Measurements from ENCODE around the gene MTCL3.

MTCL3 gene

DNA sequence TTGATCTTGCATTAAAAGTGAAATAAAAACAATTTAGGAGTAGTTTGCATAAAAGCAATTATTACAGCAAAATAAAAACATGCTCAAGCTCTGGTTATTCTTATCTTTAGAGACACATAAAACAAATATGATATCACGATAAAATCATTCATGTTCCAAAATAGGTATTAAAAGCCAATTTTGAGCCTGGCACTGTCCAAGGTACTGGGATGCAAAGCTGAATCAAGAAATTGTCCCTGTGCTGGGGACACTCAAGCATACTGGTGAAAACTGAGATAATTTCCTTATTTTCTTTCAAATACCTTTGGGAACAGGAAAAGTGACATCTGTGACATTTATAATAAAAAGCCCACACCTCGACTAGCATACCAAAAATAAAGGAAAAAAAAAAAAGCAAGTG lies 931 bp upstream of the MTCL3 start:
- Mint-ChIP-seq H3K4me1 (peaks cover 10 to 15% (median 13%) of the 10 kb centered on the region in 3 donors), H3K27ac (no peak overlapping the region), H3K4me3 (no peak overlapping the region), H3K27me3 (peaks cover 35% of the 10 kb centered on the region), H3K9me3 (no peaks in the 10 kb centered on the region), H3K36me3 (no peaks in the 10 kb centered on the region)

DNA sequence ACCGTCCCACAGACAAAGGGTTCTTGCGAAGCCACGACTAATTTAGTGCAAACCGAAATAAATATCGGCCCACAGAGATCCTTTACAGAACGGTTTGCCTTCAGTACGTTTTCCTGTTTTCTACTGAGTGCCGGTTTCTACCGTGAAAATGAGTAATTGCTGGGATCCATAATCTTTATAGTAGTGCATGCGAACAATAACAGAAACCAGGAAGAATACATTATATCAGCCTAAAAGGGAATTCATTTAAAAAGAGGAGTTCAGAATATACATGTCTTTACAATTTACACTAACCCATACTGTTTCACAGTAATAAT lies 292 bp upstream of the MTCL3 start:
- H3K36me3 Mint-ChIP-seq = no peaks in the 10 kb centered on the region
- H3K27me3 Mint-ChIP-seq = peaks cover 35% of the 10 kb centered on the region
- H3K9me3 Mint-ChIP-seq = no peaks in the 10 kb centered on the region
- no peak overlapping the region for H3K27ac Mint-ChIP-seq
- H3K4me3 Mint-ChIP-seq = peak overlapping the region in 3 of 4 donors; percentile 26 to 60 (median 52)
- peaks cover 15 to 18% (median 17%) of the 10 kb centered on the region in 3 donors for H3K4me1 Mint-ChIP-seq

DNA sequence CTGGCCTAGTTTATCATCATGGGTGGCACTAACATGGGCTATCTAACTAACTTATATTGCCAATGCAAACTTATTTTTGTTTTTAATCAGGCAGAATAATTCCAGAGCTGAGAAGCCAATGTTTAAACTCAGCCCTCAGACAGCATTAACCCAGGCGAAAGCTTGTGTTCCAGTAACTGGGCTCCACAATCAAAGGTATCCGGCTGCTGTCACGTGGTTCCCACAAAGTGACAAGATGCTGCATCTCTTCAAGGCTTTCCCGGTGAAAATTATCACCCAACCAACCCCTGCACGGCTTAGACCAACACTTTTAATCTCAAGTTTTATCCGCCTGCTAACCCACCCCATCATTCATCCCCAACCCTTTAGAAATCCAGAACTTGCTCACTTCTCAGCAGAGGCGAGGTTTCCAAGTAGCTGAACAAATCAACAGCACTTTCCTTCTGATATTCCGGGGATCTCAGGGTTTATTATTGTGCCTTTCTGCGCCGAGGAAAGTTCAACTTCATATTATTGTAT lies 885 bp downstream of the MTCL3 start:
- peaks cover 16 to 19% (median 18%) of the 10 kb centered on the region in 3 donors for H3K4me1 Mint-ChIP-seq
- H3K4me3 Mint-ChIP-seq = peak overlapping the region in 1 of 4 donors; percentile 30
- no peaks in the 10 kb centered on the region for H3K9me3 Mint-ChIP-seq
- no peaks in the 10 kb centered on the region for H3K36me3 Mint-ChIP-seq
- no peak overlapping the region for H3K27ac Mint-ChIP-seq
- H3K27me3 Mint-ChIP-seq = peaks cover 29% of the 10 kb centered on the region

DNA sequence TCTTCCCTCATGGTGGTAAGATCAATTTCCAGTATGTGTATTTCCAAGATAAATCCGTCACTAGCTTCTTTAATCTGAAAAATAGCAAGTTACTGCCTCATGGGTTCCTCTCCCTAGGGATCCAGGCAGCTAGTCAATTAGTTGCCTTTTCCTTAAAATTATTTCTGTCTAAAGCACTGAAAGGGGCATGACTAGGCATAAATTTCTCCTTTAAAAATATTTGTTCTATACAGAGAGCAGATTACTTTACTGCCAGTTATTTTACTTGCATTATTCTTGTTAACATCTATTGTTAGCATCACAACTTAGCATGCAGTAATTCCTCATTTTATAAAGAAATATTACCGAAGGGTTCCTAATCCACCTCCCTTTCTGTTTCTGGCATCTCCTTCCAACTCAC lies 1.4 kb downstream of the MTCL3 start:
- H3K27ac Mint-ChIP-seq = no peak overlapping the region
- peak overlapping the region in 1 of 4 donors; percentile 30 for H3K4me3 Mint-ChIP-seq
- H3K27me3 Mint-ChIP-seq = peaks cover 26% of the 10 kb centered on the region
- H3K9me3 Mint-ChIP-seq = no peaks in the 10 kb centered on the region
- no peaks in the 10 kb centered on the region for H3K36me3 Mint-ChIP-seq
- peaks cover 16 to 19% (median 18%) of the 10 kb centered on the region in 3 donors for H3K4me1 Mint-ChIP-seq

DNA sequence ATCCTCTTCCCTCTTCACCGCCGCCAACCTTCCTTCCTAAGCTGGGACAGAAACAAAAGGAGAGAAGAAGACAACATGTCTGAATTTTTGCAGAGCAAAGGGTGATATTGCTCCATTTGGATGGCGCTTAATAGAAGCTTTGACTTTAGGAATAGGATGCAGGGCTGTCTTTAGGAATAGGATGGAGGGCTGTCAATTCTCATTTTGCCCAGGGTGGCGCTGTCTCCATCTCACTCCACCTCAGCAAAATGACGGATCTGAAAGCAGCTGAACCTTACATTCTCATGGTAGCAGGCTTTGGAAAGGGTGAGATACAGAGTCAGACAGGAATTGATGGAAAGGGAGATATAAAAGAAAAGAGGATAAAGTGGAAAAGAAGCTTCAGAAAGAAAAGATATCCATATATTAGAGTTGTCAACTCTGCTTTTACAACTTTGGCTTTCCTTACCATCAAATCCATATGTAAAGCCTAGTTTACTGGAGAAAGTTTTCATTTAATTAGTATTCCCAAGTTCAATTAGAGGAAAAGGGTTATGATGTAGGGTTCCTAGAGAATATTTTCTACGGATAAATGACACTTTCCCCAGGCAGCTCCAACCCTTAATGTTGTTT lies 2.4 kb downstream of the MTCL3 start:
- Mint-ChIP-seq H3K9me3 (no peaks in the 10 kb centered on the region), H3K4me3 (peak overlapping the region; percentile 90 to 94 (median 94)), H3K4me1 (peaks cover 16 to 19% (median 18%) of the 10 kb centered on the region in 3 donors), H3K27ac (peak overlapping the region in 2 of 3 donors; percentile 8 to 90), H3K36me3 (no peaks in the 10 kb centered on the region), H3K27me3 (peaks cover 25% of the 10 kb centered on the region)

DNA sequence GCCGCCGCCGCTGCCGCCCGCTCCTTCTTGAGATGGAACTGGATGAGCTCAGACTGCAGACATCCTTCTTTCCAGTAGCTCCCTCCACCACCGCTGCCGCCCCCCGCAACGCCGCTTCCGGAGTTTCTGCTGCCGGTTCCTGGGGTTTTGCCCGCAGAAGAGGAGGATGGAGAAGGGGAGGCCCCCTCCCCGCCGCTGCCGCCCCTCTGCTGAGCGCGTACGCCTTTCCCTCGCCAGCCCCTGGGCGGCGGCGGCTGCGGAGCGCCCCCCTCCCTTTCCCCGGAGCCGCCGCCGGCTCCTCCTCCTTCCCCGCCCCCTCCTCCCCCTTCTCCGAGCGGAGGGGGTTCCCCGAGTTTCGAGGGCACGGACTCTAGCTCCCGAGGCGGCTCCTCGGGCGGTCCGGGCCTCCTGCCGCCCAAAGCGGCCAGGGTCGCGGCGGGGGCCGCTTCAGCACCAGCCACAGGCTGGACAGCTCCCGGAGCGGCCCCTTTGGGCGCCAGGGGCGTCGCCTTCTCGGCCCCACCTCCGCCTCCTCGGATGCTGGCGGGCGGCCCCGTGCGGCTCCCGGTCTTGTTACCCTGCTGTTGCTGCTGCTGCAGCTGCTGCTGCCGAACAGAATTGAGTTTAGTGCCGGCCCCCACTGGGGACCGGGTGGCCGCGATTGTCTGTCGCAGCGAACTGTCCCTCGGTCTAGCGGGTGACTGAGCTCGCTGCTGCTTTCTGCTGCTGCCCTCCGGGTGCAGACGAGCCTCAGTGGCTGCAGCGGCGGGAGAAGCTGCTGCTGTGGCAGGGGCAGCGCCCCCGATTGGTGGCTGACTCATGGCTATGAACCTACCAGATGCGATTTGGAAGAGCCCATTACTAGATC lies 3.1 kb downstream of the MTCL3 start:
- peak overlapping the region in 2 of 3 donors; percentile 8 to 90 for H3K27ac Mint-ChIP-seq
- peaks cover 20% of the 10 kb centered on the region for H3K27me3 Mint-ChIP-seq
- H3K36me3 Mint-ChIP-seq = no peaks in the 10 kb centered on the region
- H3K9me3 Mint-ChIP-seq = no peaks in the 10 kb centered on the region
- H3K4me1 Mint-ChIP-seq = peaks cover 16 to 19% (median 18%) of the 10 kb centered on the region in 3 donors
- peak overlapping the region; percentile 90 to 94 (median 94) for H3K4me3 Mint-ChIP-seq

DNA sequence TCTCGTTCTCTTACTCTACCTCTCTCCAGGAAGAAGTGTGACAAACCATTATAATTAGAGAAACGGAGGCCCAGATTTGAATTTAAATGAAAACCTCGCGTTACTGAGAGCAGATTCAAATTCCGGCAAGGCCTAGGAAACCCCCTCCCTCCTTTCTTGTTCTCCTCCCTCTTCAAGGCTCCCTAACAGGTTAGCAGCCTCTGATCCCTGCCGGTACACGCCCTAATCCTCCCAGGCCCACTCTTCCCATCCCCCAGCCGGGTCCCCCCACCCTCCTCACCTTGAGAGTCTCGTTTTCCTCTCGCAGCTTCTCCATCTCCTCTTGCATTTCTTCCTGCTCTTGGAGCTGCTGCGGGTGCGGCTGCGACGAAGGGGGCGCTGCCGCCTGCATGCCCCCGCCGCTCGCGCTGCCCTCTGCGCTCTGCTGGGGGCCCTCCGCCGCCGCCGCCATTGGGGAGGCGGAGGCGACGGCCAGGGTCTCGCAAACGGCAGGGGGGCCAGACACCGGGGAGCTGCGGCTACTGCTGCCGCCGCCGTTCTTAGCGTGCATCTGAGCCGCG lies 3.8 kb downstream of the MTCL3 start:
- Mint-ChIP-seq H3K4me3 (peak overlapping the region; percentile 90 to 94 (median 94)), H3K27me3 (peaks cover 18% of the 10 kb centered on the region), H3K27ac (peak overlapping the region in 2 of 3 donors; percentile 52 to 80), H3K9me3 (no peaks in the 10 kb centered on the region), H3K4me1 (peaks cover 16 to 19% (median 18%) of the 10 kb centered on the region in 3 donors), H3K36me3 (no peaks in the 10 kb centered on the region)

DNA sequence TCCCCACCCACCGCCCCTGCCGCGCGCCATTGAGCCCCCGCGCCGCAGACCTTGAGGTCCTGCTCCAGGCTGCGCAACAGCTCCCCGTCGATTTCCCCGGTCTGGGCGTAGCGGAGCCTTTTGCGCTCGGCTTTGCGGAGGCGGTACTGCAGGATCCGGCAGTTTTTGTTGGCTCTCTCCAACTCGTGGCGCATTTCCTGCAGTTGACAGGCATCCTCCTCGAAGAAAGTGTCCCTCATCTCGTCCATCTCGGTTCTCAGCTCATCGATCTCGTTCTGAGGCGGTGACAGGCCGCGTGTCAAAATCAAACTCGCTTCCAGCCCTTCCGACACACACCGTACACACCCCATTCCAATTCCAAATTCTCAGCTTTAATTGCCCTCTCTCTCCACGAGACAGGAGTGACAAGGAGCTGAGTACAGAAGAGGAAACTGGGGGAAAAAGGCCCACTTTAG lies 4.3 kb downstream of the MTCL3 start:
- peaks cover 16 to 19% (median 18%) of the 10 kb centered on the region in 3 donors for H3K4me1 Mint-ChIP-seq
- peaks cover 14% of the 10 kb centered on the region for H3K27me3 Mint-ChIP-seq
- H3K36me3 Mint-ChIP-seq = peaks cover 2% of the 10 kb centered on the region
- no peaks in the 10 kb centered on the region for H3K9me3 Mint-ChIP-seq
- H3K4me3 Mint-ChIP-seq = peak overlapping the region; percentile 90 to 94 (median 94)
- peak overlapping the region; percentile 52 to 80 (median 59) for H3K27ac Mint-ChIP-seq

DNA sequence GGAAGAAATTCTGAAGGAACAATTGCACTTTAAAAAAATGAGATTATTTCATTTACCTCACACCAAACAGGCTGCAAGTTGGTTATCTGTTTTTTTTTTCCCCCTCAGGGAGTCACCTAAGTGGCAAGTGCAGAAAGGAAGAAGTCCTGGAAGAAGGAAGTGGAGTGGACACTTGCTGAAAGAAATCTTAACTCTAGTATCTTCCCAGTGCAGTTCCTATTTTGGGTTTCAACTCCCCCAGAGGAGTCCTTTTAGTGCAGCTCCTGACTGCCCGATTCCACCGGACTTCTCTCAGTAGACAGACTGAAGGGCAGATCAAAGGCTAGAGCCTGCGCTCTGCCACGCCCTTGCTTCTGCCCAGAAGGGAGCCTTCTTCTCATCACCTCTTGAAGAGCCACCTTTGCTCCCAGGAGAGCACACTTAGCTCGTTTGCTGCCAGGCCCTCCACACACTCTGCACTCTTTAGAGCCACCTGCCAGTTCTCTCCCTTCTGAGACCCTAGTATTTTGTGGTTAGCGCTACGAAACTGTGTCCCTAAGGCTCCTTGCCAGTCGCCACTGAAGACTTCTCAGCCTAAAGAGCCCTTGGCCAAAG lies 4.9 kb downstream of the MTCL3 start:
- no peaks in the 10 kb centered on the region for H3K9me3 Mint-ChIP-seq
- H3K4me3 Mint-ChIP-seq = peak overlapping the region; percentile 90 to 94 (median 94)
- H3K4me1 Mint-ChIP-seq = peaks cover 16 to 19% (median 16%) of the 10 kb centered on the region in 3 donors
- H3K27me3 Mint-ChIP-seq = peaks cover 11% of the 10 kb centered on the region
- peaks cover 3% of the 10 kb centered on the region for H3K36me3 Mint-ChIP-seq
- peak overlapping the region in 1 of 3 donors; percentile 59 for H3K27ac Mint-ChIP-seq

DNA sequence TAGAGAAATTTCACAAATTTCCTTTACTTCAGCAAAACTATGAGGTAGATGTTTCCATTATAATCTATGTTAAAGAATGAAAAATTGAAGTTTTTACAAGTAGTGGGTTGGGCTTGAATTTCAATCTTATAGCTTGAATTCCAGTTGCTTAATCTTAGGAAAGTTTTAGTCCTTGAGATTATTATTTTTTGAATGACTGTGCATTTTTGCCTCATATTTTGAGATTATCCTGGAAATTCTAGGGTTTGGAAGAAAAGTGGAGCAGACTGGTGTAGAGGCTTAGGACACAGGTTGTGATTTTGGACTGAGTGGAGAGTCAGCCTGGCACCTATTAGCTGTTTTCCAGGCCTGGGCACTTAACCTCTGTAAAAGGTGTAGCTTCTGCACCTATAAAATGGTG lies 5.7 kb downstream of the MTCL3 start:
- Mint-ChIP-seq H3K4me1 (peaks cover 13 to 16% (median 16%) of the 10 kb centered on the region in 3 donors), H3K9me3 (no peaks in the 10 kb centered on the region), H3K4me3 (peak overlapping the region in 1 of 4 donors; percentile 93)

DNA sequence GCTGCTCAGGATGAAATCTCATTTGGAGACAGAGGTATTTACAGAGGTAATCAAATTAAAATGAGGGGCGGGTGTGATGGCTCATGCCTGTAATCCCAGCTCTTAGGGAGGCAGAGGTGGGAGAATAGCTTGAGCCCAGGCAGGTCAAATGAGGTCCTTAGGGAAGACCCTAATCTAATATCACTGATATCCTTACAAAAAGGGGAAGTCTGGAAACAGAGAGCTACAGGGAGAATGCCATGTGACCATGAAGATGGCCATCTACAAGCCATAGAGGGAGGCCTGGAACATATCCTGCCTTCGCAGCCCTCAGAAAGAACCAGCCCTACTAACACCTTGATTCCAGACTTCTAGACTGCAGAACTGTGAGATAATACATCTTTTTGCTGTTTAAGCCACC lies 8.3 kb downstream of the MTCL3 start:
- Mint-ChIP-seq H3K27ac (no peak overlapping the region), H3K27me3 (no peaks in the 10 kb centered on the region), H3K4me1 (peaks cover 6 to 10% (median 9%) of the 10 kb centered on the region in 3 donors), H3K4me3 (no peak overlapping the region), H3K9me3 (no peaks in the 10 kb centered on the region), H3K36me3 (peaks cover 3% of the 10 kb centered on the region)

More for the DNA sequence above, 5.7 kb downstream of the MTCL3 start:
- H3K36me3 Mint-ChIP-seq = peaks cover 3% of the 10 kb centered on the region
- no peak overlapping the region for H3K27ac Mint-ChIP-seq
- H3K27me3 Mint-ChIP-seq = peaks cover 4% of the 10 kb centered on the region

DNA sequence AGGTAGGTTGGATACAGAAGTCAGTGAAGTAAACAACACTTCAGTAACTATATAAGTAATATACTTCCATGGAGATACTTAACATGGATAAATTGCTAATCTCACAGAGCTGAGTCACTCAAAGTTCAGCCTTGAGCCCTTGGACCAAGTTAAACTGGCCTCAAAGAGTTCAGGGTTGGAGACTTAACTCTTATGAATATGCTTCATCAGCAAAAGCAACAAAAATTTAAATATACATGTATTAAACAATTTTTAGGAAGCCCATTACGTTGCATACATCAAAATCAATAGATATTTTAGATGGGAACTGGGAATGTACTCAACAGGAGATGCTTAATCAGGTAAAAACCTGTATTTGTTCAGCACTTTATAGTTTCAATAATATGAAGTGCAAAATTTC lies 12.2 kb downstream of the MTCL3 start:
- no peak overlapping the region for H3K4me3 Mint-ChIP-seq

DNA sequence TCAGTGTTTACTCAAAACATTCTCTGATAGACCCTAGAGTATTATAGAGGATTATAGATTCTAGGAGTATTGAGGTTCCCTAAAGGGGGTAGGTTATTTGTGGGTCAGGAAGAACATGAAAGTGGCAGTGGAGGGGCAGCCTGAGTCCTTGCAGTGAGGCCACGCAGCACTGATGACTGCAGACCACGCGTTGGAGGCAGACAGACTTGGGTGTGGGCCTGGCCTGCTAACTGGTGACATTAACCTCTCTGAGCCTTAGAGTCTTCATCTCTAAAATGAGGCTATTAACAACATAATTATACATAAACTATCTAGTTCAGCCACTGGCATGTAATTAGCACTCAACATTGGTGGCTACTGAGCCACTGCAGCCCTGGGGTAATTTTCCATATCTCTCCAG lies 16.1 kb downstream of the MTCL3 start:
- H3K36me3 Mint-ChIP-seq = peaks cover 2% of the 10 kb centered on the region
- H3K27me3 Mint-ChIP-seq = no peaks in the 10 kb centered on the region
- no peaks in the 10 kb centered on the region for H3K9me3 Mint-ChIP-seq
- no peak overlapping the region for H3K4me3 Mint-ChIP-seq
- H3K27ac Mint-ChIP-seq = no peak overlapping the region
- H3K4me1 Mint-ChIP-seq = no peaks in the 10 kb centered on the region

More for the DNA sequence above, 12.2 kb downstream of the MTCL3 start:
- no peaks in the 10 kb centered on the region for H3K27me3 Mint-ChIP-seq
- H3K4me1 Mint-ChIP-seq = no peaks in the 10 kb centered on the region
- H3K36me3 Mint-ChIP-seq = peaks cover 3% of the 10 kb centered on the region
- no peaks in the 10 kb centered on the region for H3K9me3 Mint-ChIP-seq
- no peak overlapping the region for H3K27ac Mint-ChIP-seq

DNA sequence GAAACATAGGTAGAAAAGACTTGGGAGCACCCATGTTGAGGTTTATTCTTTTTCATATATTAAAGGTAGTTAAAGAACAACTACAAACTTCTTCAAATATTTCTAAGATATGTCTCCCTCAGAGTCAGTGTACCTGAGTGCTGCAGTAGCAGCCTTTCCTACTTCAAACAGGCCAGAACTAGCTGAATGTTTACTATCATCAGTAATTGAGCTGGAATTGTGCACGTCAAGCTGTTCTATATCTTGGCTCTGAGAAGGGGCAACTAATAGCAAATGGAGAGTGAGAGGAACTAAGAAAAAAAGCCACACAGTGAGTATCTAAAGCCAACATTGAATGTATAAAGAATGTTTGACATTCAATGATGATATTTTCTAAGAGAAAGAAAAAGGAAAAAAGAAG lies 21.7 kb downstream of the MTCL3 start:
- Mint-ChIP-seq H3K9me3 (no peaks in the 10 kb centered on the region), H3K27ac (no peak overlapping the region), H3K4me1 (no peaks in the 10 kb centered on the region), H3K36me3 (peaks cover 4% of the 10 kb centered on the region), H3K27me3 (no peaks in the 10 kb centered on the region), H3K4me3 (no peak overlapping the region)

DNA sequence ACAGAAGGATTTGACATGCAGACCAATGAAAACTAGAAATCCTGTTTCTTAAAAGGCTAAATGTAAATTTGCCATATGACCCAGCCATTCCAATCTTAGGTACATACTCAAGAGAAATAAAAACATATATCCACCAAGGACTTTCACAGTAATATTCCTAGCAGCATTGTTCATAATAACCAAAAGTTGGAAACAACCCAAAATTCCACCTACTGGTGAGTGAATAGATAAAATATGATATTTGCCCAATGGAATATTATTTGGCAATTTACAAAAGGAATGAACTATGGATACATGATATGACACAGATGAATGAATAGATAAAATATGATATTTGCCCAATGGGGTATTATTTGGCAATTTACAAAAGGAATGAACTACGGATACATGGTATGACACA lies 22.7 kb downstream of the MTCL3 start:
- Mint-ChIP-seq H3K27ac (no peak overlapping the region), H3K4me1 (no peaks in the 10 kb centered on the region), H3K27me3 (no peaks in the 10 kb centered on the region), H3K4me3 (no peak overlapping the region), H3K9me3 (no peaks in the 10 kb centered on the region), H3K36me3 (peaks cover 4% of the 10 kb centered on the region)

Data from IgD-negative memory B cell (primary cell).